AG09309 (cell line): ENCODE measurements around the gene DXO.

ENCODE experiments used
- DNase-seq: peaks from one replicate; pipeline ENCODE4 v3.0.0-alpha.2; 2010; ENCODE audit warnings: low read depth
- H3K4me3 ChIP-seq: 2 replicates; pipeline ENCODE4 v1.5.1; 2011; ENCODE audit warnings: mild to moderate bottlenecking, low read depth, low read length, moderate library complexity; ENCODE audit not compliant: control insufficient read depth
- TF ChIP-seq, protein P1 (sequence below): IDR thresholded peaks from 2 replicates; pipeline ENCODE4 v1.5.1; 2011; ENCODE audit warnings: mild to moderate bottlenecking, low read depth, low read length, inconsistent platforms; ENCODE audit not compliant: insufficient read depth, control insufficient read depth; ENCODE audit errors: missing control alignments

The DXO gene

DNA sequence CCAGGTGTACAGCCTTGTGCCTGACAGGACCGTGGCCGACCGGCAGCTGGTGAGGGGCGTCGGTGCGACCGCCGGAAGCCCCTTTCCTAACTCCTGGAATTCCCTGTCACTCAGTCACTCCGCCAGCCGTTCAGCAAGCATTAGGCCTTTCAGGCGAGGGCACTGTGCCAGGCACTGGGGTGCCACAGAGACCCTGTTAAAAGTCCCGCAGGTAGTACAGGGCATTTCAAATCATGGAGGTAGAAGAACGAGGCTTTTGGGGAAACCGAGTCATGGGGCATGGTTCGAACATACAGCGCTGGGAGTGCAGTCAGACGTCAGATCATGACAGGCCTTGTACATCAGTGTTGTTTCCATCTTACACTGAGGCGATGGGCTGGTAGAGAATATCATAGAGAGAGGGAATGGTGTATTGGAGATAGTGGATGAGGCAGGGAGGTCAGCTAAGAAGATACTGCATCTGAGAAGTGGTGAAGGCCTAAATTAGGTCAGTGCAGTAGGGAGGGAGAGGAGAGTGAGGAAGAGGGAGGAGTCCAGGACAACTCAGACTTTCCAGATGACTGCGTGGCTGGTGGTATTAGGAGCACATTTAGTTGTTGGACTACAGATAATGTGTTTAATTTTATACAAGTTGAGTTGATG lies 892 bp upstream of the DXO start:
- peak overlapping the region; percentile 84 for H3K4me3 ChIP-seq
- TF ChIP-seq, protein P1, sequence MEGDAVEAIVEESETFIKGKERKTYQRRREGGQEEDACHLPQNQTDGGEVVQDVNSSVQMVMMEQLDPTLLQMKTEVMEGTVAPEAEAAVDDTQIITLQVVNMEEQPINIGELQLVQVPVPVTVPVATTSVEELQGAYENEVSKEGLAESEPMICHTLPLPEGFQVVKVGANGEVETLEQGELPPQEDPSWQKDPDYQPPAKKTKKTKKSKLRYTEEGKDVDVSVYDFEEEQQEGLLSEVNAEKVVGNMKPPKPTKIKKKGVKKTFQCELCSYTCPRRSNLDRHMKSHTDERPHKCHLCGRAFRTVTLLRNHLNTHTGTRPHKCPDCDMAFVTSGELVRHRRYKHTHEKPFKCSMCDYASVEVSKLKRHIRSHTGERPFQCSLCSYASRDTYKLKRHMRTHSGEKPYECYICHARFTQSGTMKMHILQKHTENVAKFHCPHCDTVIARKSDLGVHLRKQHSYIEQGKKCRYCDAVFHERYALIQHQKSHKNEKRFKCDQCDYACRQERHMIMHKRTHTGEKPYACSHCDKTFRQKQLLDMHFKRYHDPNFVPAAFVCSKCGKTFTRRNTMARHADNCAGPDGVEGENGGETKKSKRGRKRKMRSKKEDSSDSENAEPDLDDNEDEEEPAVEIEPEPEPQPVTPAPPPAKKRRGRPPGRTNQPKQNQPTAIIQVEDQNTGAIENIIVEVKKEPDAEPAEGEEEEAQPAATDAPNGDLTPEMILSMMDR: no peak
- peak; percentile 29 for DNase-seq

DNA sequence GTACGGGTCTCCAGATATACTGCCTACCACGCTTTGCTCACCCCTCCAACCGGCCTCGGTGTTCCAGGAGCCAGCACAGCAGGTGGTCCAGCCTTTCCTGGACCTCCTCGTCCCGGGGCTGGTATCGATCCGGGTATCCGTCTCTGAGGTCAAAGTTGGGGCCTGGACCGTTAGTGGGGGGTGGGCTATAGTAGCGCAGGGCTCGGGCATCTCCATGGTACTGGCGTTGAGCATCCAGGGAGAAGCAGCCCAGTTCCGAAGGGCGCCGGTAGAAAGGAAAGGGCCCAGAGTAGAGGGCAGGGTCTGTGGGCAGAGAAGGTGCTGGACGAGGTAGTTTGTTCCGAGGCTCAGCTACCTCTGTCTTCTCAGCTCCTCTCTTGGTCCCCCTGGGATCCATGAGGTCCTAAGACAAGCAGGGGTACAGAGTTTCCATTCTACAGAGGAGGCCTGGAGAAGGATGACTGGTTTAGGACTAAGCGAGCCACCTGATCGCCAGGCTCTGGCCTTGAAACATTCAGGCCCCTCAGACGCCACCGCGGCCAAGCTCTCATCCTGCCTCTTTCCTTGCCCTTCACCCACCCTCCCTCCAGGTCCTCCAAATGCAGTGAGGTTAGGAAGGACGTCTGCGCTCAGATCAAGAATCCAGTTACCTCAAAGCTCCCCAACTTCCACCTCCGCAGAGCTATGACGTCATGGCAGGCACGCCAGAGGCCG lies 502 bp downstream of the DXO start:
- TF ChIP-seq, protein P1: no peak

DNA sequence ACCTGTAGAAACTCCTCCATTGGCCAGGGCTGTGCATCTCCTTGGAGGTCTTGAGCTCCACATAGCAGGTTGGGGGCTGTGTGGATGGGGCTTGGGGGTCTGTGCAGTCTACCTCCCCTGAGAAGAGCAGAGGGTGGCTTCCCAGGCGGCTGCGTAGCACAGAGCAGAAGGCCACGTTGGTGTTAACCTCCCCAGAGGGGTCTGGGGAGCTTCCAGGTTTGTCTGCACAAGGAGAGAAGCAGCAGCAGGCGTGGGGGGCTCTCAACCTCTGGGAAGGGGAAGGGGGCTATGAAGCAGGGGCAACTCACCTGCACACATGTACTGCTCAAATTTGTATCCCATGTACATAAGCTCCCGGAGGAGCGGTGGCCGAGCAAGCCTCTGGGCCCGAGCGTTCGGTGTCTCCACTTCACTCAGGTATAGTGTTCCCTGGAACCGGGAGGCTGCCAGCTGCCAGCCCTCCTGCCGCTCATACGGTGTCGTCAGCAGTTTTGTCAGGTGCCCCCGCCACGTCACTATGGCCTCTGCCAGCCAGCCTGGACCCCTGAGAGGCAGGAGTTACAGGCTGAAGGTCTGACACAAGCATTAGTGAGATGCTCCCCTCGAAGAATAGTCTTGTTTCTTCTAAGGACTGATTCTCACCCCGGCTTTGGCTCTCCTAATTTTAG lies 1.2 kb downstream of the DXO start:
- no peak for DNase-seq
- peak overlapping the region; percentile 84 for H3K4me3 ChIP-seq
- TF ChIP-seq, protein P1: no peak

More for the DNA sequence above, 502 bp downstream of the DXO start:
- H3K4me3 ChIP-seq: peak overlapping the region; percentile 84
- no peak for DNase-seq

DNA sequence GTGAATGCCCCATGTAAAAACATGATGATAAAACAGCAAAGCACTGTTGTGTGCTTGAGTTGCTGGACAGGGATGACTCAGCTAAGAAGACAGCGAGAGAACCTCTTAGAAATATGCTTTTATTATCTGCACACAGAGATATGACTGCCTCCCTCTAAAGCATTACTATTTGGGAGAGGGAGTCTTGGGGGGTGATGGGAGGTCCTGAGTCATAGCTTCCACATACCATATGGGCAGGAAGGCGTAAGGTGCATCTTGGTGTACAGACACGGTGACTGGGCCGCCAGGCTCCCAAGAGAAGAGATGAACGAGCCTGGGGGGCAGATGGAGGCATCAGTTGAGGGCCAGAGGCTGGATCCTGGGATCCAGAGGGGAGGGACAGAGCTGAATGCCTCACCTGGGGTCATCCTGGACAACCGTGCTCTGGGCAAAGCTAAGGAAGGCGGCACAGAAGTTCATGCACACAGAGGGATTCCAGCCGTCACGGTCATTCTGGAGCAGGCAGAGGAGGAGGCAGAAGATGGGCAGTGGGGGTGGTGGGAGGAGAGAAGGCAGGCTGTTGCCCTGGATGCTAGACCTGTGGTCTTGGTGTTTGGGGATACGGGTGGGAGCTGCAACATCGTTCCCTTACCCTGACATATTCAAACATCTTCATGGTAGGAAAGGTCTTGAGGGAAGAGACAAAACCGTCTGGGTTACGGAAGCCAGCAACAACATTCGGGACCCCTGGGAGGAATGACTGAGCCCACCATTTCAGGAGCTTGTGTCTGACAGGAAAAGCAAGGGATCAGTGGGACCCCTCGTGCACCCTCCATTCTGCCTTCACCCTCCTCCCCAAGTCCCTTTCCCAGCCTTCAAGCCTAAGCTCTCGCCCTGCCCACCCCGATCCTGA lies 2.0 kb downstream of the DXO start:
- DNase-seq: no peak
- TF ChIP-seq, protein P1: no peak
- peak overlapping the region; percentile 84 for H3K4me3 ChIP-seq

DNA sequence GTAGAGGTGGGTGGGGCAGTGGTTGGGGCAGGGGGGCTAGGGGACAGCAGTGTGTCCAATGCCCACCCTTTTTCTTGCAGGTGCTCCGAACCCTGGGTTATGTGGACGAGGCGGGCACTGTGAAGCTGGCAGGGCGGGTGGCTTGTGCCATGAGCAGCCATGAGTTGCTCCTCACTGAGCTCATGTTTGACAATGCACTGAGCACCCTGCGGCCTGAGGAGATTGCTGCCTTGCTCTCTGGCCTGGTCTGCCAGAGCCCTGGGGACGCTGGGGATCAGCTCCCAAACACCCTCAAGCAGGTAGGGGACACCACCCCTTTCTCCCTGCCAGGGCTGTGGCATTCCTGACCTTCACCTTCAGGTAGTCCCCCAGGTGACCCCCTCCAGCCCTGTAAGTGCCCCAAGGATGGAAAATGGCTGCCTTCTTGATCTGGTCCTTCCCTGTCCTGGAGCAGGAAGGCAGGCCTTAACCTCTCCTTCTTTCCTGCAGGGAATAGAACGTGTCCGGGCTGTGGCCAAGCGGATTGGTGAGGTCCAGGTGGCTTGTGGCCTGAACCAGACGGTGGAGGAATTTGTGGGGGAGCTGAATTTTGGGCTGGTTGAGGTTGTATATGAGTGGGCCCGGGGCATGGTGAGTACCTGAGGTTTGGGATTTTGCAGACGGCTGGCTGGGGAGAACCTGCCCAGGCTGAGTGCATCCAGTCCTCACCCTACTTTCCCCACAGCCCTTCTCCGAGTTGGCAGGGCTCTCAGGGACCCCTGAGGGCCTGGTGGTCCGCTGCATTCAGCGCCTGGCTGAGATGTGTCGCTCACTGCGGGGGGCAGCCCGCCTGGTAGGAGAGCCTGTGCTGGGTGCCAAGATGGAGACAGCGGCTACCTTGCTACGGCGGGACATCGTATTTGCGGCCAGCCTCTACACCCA lies 2.9 kb downstream of the DXO start:
- H3K4me3 ChIP-seq: no peak overlapping the region
- TF ChIP-seq, protein P1: no peak
- no peak for DNase-seq

DNA sequence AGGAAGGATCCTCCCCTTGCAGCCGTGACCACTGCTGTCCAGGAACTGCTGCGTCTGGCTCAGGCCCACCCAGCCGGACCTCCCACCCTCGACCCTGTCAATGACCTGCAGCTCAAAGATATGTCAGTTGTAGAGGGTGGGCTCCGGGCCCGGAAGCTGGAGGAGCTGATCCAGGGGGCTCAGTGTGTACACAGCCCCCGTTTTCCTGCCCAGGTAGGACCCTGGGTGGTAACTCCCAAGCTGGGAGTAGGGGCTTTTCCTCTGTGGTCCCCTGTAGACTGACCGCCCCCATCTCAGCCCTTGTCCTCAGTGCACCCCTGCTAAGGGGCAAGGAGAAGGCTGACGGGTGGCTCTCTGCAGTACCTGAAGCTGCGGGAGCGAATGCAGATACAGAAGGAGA lies 3.6 kb downstream of the DXO start:
- TF ChIP-seq, protein P1: no peak
- no peak overlapping the region for H3K4me3 ChIP-seq
- no peak for DNase-seq
